D721Med (cell line): ENCODE data around the gene TRAPPC1.

ENCODE experiments used
- DNase-seq: peaks from one replicate; pipeline ENCODE4 v3.0.0; 2011; ENCODE audit warnings: low spot score; ENCODE audit not compliant: insufficient read length
- FAIRE-seq: peaks from 2 replicates; lab custom pipeline; 2011; peaks lifted over from hg19 to GRCh38; lab: Jason Lieb, UNC
- CTCF ChIP-seq: IDR thresholded peaks from 2 replicates; pipeline ENCODE4 v1.5.1; 2012; ENCODE audit warnings: mild to moderate bottlenecking, control low read depth; ENCODE audit not compliant: insufficient read depth; ENCODE audit errors: missing control alignments

Gene TRAPPC1

GRCh38 chr17:7882629-7883028, 49.1 kb downstream of the TRAPPC1 start:
- TF ChIP-seq CTCF = no peak
- no peak for FAIRE-seq
- DNase-seq = no peak

- FAIRE-seq (no peak), DNase-seq (no peak)
- TF ChIP-seq CTCF = no peak
These were observed 49.7 kb downstream of the TRAPPC1 start for GRCh38 chr17:7882068-7882467.

- DNase-seq (no peak), FAIRE-seq (no peak)
- no peak for TF ChIP-seq CTCF
These were observed 50.3 kb downstream of the TRAPPC1 start for GRCh38 chr17:7881276-7882054.
